ENCODE results near the gene CYP24A1.

DNA sequence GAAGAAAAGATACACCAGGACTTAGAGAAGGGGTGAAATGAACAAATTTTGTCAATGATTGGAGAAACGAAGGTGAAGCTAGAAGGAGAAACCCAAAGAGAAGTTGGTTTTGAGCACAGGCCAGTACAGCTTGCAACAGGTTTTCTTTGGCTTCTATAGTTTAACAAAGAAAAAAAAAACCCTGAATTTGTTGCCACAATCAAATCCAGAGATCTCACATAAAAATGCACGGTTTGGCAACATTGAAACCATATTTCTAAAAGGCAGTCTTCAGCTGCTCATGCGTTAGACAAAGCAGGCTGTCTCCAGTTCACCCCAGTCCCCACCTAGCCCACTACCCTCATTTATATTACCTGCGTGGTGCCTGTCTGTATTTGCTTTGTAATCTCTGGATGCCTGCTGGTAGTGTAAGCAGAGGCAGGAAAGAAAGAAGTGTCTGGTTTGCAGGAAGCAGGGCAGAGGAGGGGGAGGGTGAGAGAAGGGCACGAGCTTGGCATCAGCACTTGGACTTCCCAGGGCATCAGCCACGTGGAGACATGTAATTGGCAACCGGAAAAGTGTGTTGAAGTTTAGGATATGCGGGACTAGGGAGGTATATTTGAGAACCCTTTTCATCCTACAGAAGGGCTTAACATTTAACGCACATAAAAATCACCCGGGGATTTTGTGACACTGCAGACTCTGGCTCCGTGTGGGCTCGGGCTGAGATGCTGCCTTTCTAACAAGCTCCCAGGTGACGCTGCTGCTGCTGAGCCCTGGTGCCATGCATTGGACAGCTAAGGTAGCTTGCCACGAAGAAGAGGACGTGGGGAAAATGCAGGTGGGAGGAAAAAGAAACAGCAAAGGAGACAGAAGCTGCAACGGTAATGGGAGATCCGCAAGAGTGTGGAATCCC, 48.5 kb upstream of the CYP24A1 start:
- no peak for TF ChIP-seq POLR2A (IDR thresholded peaks at IDR 0.05)
- TF ChIP-seq, protein P1, sequence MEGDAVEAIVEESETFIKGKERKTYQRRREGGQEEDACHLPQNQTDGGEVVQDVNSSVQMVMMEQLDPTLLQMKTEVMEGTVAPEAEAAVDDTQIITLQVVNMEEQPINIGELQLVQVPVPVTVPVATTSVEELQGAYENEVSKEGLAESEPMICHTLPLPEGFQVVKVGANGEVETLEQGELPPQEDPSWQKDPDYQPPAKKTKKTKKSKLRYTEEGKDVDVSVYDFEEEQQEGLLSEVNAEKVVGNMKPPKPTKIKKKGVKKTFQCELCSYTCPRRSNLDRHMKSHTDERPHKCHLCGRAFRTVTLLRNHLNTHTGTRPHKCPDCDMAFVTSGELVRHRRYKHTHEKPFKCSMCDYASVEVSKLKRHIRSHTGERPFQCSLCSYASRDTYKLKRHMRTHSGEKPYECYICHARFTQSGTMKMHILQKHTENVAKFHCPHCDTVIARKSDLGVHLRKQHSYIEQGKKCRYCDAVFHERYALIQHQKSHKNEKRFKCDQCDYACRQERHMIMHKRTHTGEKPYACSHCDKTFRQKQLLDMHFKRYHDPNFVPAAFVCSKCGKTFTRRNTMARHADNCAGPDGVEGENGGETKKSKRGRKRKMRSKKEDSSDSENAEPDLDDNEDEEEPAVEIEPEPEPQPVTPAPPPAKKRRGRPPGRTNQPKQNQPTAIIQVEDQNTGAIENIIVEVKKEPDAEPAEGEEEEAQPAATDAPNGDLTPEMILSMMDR (IDR thresholded peaks at IDR 0.05): no peak
